Measurements from ENCODE around the gene CRYBG2.
"Not testable (repeated sequence)": the region's sequence is repeated elsewhere in the genome, so short reads cannot be mapped to it uniquely, and the experiment has no call there.

CRYBG2 gene, protein sequence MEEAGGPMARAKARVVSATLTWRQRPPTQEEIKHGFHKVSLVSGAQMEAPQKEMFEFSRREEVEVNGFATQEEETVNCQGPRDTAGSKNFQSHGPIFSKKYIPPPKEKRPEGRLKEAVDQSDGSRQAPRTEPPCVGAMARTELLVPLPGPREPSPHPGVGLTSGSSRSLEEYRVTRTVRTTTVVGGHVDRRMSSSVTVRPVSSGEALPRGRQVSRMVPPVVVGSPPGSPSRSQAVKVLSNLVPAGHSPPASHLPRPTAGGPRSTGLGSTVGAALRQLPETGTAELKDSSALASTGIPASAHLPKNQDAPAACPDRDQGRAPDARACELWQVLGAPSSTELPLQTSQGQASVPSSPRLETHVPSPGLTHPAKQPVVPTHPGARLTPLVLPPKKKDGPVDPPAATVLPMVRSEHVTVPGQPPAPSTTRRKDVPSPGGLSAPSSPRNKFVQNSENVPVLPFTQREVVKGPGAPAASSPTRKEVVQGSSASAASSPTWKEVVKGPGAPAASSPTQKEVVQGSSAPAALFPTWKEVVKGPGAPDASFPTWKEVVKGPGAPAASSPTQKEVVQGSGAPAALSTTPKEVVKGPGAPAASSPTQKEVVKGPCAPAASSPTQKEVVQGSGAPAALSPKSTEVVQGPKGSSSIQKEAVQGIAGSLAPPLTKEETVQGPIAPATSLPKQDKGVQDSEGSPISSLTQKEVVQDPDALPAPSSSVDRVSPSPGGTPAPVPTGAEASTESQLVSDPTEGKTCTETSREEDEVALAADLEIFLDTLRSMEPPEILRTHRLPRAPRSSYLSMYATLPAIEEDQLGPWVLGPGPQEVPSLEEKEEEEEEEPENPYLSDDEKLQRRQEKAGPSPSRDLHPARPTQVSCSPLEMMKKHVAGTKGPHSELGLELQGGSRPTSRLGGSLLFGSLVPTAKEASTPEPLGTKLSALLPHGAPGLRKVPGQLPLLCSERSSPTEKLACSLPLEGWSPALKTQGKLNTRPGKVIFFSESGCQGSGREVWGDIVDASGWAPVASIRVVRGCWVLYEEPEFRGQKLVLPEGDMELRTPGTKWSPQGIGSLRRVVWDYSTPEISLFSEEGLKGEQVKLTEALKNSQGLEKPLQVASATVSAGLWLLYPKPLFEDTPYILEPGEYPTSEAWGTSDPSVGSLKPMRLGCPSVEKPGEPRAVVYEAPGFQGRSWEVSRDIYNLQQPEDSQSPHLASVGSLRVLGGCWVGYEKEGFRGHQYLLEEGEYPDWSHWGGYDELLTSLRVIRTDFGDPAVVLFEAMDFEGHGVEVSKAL (N-terminal part only)

DNA sequence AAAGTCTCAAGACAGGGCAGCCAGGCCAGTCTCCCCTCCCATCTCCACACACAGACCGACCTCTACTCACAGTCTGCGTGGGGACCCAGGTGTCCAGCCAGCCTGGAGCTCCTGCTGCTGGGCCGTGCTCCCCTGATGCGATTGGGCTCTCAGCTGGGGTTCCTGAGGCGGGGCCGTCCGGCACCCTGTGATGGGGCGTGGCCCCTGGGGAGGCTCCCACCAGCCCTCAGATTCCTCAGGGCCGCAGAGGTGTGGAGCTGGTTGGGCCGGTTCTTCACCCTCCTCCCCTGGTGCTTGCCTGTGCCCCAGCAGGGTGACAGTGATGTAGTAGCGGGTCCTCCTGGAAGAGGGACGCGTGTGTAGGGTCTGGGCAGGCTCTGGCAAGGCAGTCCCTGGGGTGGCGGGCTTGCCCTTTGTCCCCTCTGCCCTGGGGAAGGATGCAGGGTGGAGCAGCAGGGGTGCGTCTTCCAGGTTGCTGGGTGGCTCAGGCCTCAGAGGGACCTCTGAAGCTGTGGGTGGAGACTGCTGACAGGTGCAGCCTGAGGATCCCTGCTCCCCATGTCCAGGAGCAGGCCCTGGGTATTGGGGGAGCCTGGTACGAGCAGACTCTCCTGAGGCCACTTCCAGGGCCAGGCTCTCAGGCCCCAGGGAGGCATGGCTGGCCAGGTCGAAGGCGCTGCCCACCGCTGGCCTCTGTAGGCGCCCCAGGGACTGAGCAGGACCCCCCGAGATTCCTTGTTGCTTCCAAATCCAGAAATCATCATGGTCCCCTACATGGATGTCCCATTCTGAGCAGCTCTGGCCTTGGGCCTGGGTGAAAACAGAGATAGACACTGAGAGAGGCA lies at the start of gene CRYBG2:
Gene CRYBG2, minus strand, starts transcription at position 155 of the 845 bp plus-strand sequence. CDS start 7,473 bp downstream, outside the sequence.
- no peak for FAIRE-seq

DNA sequence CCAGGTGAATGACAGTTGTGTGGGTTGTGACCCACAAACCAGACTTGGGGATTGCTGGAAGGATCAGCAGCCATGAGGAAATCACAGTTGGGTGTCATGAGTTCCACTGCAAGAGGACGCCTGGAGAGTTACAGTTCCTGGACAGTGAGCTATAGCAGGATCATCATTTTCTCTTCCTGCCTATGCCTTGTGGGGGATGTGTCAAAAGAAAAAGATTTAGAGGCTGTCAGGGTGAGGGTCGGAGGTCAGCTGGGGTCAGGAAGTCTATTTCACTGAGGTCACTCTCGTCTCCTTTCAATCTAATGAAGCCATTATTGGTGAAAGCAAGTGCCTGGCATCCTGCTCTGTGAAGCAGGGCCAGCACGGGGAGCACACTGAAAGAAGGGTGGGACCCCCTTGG lies 49.7 kb upstream of the CRYBG2 start:
- no peak for FAIRE-seq

DNA sequence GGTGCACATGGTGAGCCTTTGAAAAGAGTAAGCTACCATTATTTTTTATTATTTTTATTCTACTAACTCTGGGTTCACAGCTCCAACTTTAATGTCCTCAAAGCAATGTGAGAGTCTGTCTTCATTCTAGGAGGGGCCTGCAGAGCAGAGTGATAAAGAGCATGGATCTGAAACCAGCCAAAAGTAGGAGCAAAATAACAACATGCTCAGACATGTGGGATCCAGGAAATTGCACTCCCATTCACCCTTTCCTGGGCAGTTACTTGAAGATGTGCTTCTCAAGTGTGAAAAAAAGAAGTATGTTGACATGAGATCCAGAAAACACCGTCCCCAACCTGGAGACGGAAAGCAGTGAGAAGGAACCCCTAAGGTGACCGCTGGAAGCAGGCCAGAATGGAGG lies 48.0 kb upstream of the CRYBG2 start:
- no peak for FAIRE-seq

DNA sequence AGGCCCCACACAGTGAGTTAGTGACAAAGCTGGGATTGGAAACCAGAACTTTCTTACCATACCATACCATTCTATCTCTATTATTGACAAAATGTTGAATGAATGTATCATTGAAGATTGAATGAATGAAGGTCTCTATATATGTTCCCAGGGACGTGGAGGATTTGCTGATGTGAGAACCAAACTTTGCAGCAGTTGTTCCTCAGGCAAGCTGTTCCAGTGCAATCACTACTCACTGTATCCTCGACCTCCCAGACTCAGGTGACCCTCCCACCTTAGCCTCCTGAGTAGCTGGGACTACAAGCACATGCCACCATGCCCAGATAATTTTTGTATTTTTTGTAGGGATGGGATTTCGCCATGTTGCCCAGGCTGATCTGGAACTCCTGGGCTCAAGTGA lies 45.1 kb upstream of the CRYBG2 start:
- no peak for FAIRE-seq

DNA sequence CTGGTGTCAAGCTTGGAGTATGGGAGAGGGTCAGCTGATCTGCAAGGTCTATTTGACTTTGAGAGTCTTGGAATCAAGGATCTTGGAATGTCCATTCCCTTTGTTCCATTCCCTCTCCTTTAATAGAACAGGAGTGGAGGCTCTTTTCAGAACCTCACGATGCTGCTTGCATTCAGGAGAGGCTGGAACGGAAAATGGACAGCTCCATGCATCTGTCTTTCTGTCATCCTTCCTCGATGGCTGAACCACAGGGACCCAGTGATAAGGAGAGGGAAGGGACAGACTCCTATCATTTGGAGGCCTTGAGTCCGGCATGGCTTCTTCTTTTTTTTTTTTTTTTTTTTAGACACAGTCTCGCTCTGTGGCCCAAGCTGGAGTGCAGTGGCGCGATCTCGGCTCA lies 41.8 kb upstream of the CRYBG2 start:
- FAIRE-seq, result no peak

DNA sequence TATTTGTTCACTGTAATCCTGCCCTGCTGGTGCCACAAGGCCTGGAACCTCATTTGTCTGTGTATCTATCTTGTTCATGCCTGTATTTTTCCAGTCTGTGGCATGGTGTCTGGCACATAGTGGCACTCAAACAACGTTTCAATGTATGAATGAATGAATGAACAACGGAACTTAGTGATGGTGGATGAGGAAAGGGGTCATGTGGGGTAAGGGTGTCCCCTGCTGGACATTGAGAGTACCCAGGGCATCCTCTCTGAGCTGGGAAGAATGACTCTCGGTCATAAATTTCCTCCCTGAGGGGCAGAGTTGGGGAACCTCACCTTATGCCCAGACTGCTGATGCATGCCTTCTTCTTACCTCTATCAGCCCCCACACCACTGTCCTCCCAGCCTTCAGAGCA lies 37.5 kb upstream of the CRYBG2 start:
- no peak for FAIRE-seq

DNA sequence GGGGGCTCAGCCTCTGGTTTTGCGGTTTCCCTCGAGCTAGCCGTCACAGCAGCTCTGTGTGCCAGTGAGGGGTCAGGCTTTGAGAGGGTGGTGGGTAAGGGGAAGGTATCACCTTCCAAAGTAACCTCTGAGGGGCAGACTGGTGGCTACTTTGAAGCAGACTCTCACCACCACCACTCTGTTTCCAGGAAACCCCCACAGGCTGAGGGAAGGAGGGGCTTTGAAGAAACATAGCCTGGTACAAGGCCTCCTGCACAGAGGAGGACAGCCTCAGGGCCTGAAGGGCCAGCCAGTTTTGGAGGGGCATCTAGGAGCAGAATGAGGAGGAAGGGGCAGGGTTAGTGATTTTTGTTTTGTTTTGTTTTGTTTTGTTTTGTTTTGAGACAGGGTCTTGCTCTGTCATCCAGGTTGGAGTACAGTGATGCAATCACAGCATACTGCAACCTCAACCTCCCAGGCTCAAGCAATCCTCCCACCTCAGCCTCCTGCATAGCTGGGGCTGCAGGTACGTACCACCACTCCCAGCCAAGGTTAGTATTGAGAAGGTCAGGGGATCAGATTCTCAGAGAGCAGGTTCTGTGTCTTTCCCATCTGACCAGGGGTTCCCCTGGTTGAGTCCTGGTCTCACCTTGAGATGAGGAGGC lies 35.8 kb upstream of the CRYBG2 start:
- no peak for FAIRE-seq

DNA sequence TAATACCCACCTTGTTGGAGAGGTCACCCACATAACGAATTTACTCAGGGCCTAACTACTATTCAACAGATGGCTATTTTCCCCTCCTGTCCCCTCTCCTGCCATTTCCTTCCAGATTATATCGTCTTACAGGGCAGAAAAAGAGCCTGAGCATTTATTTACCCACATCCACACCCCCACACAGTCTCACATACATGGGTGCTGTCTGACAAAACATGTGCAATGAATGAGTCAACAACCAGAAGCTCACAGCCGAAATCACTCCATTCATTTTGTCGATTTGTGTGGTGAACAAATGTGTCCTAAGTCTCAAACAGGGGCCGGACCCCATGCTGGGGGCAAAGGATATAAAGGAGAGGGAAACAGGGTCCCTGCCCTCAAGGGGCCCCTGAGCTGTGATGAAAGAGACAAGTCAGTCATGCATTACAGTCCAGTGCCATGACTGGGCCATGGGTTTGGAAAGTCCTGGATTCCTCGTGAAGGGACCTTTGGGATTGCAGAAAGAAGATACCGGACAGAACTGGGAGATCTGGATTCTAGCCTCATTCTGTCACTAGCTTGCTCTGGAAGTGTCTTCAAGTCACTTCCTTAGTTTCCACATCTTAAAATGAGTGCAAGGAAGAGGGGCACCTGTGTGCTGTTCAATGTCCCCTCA lies 35.0 kb upstream of the CRYBG2 start:
- FAIRE-seq, result no peak

DNA sequence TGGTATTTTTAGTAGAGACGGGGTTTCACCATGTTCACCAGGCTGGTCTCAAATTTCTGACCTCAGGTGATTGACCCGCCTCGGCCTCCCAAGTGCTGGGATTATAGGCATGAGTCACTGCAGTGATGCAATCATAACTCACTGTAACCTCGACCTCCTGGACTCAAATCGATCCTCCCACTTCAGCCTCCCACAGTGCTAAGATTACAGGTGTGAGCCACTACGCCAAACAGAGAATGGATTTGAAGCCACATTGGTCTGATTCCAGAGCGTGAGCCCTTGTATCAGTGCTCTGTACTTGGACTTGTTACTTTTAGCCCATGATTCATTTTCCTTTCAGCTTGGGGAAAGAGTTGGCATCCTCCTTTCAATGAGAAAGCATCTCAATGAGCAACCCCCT lies 33.5 kb upstream of the CRYBG2 start:
- FAIRE-seq, result no peak

DNA sequence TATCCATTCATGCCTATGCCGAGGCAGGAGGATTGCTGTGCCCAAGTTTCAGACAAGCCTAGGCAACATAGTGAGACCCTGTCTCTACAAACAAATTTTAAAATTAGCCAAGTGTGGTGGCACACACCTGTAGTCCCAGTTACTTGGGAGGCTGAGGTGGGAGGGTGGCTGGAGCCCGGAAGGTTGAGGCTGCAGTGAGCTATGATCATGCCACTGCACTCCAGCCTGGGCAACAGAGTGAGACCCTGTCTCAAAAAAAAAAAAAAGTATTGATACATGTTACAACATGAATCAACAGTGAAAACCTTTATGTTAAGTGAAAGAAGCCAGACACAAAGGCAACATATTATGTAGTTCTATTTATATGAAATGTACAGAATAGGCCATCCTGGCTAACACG lies 31.1 kb upstream of the CRYBG2 start:
- not testable (repeated sequence) for FAIRE-seq

DNA sequence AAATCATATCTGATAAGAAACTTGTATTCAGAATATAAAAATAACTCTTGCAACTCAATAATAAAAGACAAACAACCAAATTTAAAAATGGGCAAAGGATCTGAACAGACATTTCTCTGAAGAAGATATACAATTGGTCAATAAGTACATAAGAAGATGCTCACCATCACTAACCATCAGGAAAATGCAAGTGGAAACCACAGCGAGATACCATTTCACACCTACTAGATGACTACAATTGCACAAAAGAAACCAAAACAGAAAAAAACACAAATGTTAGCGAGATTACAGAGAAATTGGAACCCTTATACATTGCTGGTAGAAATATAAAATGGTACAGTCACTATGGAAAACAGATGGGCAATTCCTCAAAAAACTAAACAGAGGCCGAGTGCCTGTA lies 30.1 kb upstream of the CRYBG2 start:
- no peak for FAIRE-seq

DNA sequence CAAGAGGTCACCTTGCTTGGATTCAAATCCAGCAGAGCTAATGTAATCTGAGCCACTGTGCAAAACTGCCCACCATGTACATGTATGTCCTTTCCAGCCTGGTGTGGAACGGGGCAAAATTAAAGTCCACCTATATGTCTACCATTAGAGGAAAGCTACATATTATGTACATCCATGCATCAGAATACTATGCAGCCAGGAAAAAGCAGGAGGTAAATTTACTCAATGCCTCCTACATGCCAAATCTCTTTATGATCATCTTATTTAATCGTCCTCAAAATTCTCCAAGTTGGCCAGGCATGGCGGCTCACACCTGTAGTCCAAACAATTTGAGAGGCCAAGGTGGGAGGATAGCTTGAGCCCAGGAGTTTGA lies 24.9 kb upstream of the CRYBG2 start:
- no peak for FAIRE-seq

DNA sequence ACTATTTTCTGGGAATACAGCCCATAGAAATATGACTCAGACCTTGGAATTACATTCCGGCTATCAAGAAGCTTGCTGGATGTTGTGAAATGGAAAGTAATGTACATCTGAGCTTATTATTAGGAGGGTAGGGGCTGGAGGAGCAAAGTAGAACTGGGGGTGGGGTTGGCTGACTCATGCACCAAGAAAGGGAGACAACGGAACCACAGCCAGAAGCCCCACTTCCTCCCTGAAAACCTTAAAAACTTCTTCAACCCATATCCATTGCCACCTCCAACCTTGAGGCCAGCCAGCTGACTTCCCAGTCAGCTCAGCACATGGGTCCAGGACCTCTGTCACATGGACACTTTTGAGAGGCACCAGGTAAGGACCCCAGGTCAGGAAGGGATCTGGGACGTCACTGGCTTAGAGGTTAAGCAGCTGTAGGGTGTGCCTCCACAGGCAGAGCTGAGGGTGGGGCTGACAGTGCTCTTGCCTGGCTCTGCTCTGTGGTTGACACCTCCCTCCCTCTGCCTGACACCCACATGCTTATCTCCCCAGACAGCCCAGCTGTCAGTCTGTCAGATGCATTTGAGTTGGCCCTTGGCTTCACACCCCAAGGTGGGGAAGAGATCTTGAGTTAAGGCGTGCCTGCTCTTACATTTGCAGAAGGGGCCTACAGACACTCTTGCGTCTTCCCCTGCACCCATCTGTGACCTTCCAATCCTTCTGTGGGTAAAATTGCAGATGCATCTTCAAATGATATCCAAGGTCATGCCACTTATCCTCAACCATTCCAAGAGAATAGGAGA lies 24.4 kb upstream of the CRYBG2 start:
- FAIRE-seq, result no peak

DNA sequence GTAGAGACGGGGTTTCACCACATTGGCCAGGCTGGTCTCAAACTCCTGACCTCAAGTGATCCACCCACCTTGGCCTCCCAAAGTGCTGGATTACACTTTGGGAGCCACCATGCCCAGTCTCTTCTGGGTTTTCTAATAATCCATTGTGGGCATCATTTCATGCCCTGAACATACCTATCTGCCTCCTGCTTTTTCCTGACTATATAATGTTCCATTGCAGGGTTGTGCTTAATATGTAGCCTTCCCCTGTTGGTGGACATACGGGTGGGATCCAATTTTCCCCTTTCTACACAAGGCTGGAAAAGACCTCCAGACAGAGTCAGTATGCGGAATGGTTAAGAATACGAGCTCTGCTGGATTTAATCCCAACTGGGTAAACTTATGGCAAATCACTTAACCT lies 22.1 kb upstream of the CRYBG2 start:
- no peak for FAIRE-seq

DNA sequence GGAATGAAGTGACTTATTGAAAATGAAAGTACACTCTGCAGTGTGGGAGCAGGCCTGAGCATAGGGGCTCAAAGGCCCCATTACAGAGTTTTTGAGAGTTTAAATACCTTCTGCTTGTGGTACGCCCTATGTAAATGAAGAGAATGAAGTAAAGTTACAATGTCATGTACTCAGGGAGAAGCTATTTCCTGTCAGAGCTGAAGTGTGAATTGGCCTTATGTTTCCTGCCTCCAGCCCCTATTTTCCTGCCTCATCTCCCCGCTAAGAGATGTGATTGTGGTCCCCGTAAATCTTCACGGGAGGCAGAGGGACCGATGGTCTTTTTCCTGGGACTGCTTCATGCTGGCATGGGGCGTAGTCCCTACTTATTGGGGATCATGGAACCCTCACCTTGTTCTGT lies 21.2 kb upstream of the CRYBG2 start:
- no peak for FAIRE-seq

DNA sequence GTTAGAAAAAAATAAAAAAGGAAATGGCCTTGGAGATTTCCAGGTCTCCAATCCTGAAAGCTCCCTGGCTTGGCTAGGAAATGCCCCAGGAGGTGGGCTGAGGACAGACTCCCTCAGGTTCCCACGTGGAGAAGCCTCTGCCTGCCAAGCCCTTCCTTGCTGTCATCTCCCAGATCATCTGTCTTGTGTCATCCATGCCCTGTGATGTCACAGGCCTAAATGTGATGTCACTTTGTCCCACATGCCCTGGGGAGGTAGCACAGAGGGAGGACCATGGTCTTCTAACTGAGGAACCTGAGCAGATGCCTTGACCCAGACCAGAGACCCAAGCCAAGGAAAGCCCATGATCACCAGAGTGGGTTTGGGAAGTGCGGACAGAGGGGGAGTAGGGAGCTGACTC lies 20.4 kb upstream of the CRYBG2 start:
- not testable (repeated sequence) for FAIRE-seq

DNA sequence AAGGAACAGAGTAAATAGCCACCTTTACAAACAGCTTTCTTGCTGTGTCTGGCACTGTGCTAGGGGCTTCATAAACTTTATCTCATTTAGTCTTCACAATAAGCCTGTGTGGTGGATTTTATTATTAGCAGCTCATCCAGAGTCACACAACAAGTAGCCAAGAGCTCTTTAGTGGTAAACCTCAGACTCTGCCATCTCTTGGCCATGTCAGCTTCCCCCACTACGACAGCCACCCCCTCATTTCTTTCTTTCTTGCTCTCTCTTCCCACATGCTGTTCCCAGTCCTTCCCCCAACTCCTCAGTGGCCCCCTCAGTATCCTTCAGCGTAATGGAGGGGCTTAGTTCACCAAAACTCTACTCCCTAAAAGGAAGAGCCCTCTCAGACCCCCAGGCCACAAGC lies 19.9 kb upstream of the CRYBG2 start:
- FAIRE-seq, result no peak

DNA sequence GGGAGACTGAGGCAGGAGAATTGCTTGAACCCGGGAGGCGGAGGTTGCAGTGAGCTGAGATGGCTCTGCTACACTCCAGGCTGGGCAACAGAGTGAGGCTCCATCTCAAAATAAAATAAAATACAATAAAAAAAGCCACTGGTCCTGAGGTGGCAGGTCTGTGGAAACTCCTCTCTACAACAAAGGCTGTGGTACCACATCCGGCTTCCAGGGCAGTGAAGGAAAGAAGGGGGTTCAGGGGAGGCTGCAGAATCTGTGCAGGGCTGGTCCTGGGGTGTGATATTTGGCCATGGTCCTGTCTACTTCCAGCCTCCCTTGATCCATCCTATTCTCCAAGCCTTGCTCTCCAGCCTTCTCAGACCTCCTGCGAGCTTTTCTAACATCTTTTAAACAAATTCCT lies 19.4 kb upstream of the CRYBG2 start:
- no peak for FAIRE-seq

DNA sequence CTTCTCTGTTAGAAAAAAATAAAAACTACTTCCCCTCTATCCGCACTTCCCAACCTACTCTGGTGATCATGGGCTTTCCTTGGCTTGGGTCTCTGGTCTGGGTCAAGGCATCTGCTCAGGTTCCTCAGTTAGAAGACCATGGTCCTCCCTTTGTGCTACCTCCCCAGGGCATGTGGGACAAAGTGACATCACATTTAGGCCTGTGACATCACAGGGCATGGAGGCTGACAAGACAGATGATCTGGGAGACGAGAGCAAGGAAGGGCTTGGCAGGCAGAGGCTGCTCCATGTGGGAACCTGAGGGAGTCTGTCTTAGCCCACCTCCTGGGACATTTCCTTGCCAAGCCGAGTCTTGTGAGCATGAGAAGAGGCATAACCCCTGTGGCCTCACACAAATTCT lies 18.7 kb upstream of the CRYBG2 start, which contains the start of gene ZNF683:
Gene ZNF683, minus strand, starts transcription at position 140 of the 400 bp plus-strand sequence. CDS start 4,179 bp downstream, outside the sequence.
- not testable (repeated sequence) for FAIRE-seq

DNA sequence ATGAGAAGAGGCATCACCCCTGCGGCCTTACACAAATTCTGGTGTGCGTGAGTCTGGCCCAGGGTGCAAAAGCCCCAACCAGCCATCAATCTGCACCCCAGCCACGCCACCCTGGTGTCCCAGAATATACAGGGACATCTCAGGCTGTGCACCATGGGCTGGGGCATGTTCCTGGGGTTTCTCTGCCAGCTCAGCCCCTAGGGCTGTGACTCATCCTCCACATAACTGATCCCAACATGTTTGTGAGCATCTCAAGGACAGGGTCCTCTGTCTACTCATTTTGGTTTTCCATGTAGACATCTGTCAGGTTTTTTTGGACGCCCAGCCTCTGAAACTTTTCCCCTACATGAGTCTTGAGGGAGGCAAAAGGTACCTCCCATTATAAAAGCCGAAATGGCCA lies 18.1 kb upstream of the CRYBG2 start:
- FAIRE-seq, result no peak
